Thymus (tissue), 11 donors: ENCODE data around the gene BTBD19. TPM values are rescaled to one million over a fixed set of nuclear protein-coding genes. Genes with fewer than 3 reads are reported as not detected.
"Not testable (repeated sequence)": the region's sequence is repeated elsewhere in the genome, so short reads cannot be mapped to it uniquely, and the experiment has no call there.

Source experiments
- DNase-seq, 9 donors: peaks; one replicate each; pipeline ENCODE4 v3.0.0-alpha.2; 2013; ENCODE audit warnings: low spot score in 9 of 9, low read depth in 6 of 9, missing footprints in 1 of 9
- H3K27ac ChIP-seq, 2 donors: one replicate each; pipeline ENCODE4 v1.5.1; 2013; ENCODE audit warnings: control low read depth in 1 of 2, low read depth in 1 of 2, low read length in 1 of 2, mild to moderate bottlenecking in 1 of 2, moderate library complexity in 1 of 2
- H3K27me3 ChIP-seq, 2 donors: one replicate each; pipeline ENCODE4 v1.5.1; 2013; ENCODE audit warnings: low read length in 1 of 2; ENCODE audit not compliant: control insufficient read depth in 2 of 2, insufficient read depth in 1 of 2
- H3K36me3 ChIP-seq, 2 donors: one replicate each; pipeline ENCODE4 v1.5.1; 2013; ENCODE audit warnings: low read length in 1 of 2, mild to moderate bottlenecking in 1 of 2, moderate library complexity in 1 of 2; ENCODE audit not compliant: control insufficient read depth in 2 of 2, insufficient read depth in 2 of 2
- H3K4me1 ChIP-seq, 2 donors: one replicate each; pipeline ENCODE4 v1.5.1; 2013; ENCODE audit warnings: low read length in 2 of 2; ENCODE audit not compliant: control insufficient read depth in 2 of 2, insufficient read depth in 2 of 2
- H3K4me3 ChIP-seq, 2 donors: one replicate each; pipeline ENCODE4 v1.5.1; 2013; ENCODE audit warnings: low read length in 2 of 2, control low read depth in 1 of 2, mild to moderate bottlenecking in 1 of 2
- H3K9me3 ChIP-seq, 2 donors: one replicate each; pipeline ENCODE4 v1.5.1; 2013; ENCODE audit warnings: low read length in 1 of 2, mild to moderate bottlenecking in 1 of 2; ENCODE audit not compliant: control insufficient read depth in 2 of 2, insufficient read depth in 1 of 2
- WGBS: extraction: QIAGEN DNeasy Blood & Tissue Kit; methylation state at CpG from one replicate; pipeline ENCODE4 v1.1.7; 2013; 5-methylcytosine and 5-hydroxymethylcytosine counted together
- polyA plus RNA-seq: library from polyadenylated mRNA; stranded (reverse); fragments of 200-250 nt; gene quantifications from one replicate; pipeline ENCODE4 v1.2.3, GENCODE V29; 2013
- total RNA-seq: library from RNA; stranded (reverse); fragments of 120-200 nt; gene quantifications from one replicate; pipeline ENCODE4 v1.2.4, GENCODE V29; 2013
- donor health status: healthy.

BTBD19 gene
- total and polyA plus RNA-seq, 2 donors, result 0.42 to 3.8 TPM

- no peaks in the 10 kb centered on the region for H3K36me3 ChIP-seq
- H3K4me1 ChIP-seq, result peaks cover 40 to 66% of the 10 kb centered on the region in 2 donors
- H3K27me3 ChIP-seq, result no peaks in the 10 kb centered on the region
- WGBS, result 82% methylated on average over 48 of the region's 48 CpGs
- peaks cover 0 to 8% of the 10 kb centered on the region in 2 donors for H3K9me3 ChIP-seq
- peak overlapping the region; percentile 66 to 92 for H3K27ac ChIP-seq
- DNase-seq, result no peak
- H3K4me3 ChIP-seq, result peak overlapping the region; percentile 40 to 69
Observed at GRCh38 chr1:44812822-44813543, 4.7 kb downstream of the BTBD19 start.

GRCh38 chr1:44815926-44816325, 7.6 kb downstream of the BTBD19 start:
- H3K9me3 ChIP-seq, H3K36me3 ChIP-seq, DNase-seq, H3K4me3 ChIP-seq, H3K27ac ChIP-seq, H3K27me3 ChIP-seq: not testable (repeated sequence)
- 94% methylated on average over 9 of the region's 9 CpGs for WGBS
- peaks cover 15 to 55% of the 10 kb centered on the region in 2 donors for H3K4me1 ChIP-seq

DNA sequence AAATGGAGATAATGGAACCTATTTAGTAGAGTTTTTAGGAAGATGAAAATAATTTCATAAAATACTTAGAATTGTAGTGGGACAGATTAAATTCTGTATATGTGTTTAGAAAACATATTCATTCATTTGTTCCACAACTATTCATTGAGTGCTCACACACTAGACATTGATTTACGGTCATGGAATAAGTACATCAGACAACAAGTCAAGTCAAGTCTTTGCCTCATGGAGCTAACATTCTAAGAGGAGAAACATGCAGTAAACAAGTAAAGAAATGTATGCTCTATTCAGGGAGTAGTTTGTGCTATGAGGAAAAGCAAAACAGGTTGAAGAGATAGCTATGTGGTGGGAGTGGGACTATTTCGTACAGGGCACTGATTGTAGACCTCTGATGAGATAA, 9.0 kb downstream of the BTBD19 start:
- no peak for DNase-seq
- WGBS, result 91% methylated on average over 2 of the region's 2 CpGs
- Histone ChIP-seq H3K9me3 (no peaks in the 10 kb centered on the region), H3K27me3 (no peaks in the 10 kb centered on the region), H3K4me1 (peaks cover 10 to 41% of the 10 kb centered on the region in 2 donors), H3K36me3 (no peaks in the 10 kb centered on the region), H3K4me3 (no peak overlapping the region), H3K27ac (no peak overlapping the region)

DNA sequence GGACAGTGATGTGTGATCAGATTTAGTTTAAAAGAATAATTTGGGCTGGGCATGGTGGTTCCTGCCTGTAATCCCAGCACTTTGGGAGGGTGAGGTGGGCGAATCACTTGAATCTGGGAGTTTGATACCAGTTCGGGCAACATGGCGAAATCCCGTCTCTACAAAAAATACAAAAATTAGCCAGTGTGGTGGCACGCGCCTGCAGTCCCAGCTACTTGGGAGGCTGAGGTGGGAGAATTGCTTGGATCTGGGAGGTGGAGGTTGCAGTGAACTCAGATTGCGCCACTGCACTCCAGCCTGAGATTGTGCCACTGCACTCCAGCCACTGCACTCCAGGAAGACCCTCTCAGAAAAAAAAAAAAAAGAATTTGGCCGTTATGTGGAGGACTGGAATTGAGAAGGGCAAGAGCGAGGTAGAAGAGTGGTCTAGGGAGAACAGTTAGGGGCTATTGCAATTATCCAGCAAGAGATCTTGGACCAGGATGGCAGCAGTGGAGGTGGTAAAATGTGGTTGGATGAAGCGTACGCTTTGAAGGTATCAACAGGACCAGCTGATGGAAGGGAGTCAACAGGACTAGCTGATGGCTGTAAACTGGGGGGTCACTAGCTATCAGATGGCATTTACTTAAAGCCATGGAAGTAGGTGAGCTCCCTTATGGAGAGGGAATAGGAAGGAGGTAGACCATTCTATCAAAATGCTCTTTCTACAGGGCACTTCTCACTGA, 9.6 kb downstream of the BTBD19 start:
- Histone ChIP-seq H3K4me1 (peaks cover 10 to 35% of the 10 kb centered on the region in 2 donors), H3K4me3 (no peak overlapping the region), H3K27me3 (no peaks in the 10 kb centered on the region), H3K36me3 (no peaks in the 10 kb centered on the region), H3K27ac (no peak overlapping the region), H3K9me3 (no peaks in the 10 kb centered on the region)
- WGBS, result 98% methylated on average over 11 of the region's 11 CpGs
- DNase-seq, result no peak

DNA sequence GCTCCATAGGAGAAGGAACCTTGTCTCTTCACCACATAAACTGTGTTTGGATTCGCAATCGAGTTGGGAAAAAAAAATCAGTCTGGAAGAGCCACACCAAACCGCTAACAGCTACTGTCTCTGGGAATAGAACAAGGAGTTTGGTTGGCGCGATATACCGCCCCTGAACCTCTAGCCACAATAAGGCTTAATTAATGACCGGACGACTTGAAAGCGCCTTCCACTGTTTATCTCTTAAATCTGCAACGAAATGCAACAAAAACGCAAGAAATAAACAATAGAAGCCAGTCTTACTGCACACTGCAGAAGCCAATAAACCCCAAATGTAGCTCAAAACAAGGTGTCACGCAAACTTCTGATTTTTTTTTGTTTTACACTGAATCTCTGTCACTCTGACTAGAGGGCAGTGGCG, 10.9 kb downstream of the BTBD19 start:
- no peak for DNase-seq
- WGBS, result 1% methylated on average over 13 of the region's 13 CpGs
- Histone ChIP-seq H3K9me3 (no peaks in the 10 kb centered on the region), H3K36me3 (no peaks in the 10 kb centered on the region), H3K27ac (peak overlapping the region; percentile 96 to 99), H3K4me1 (peaks cover 4 to 27% of the 10 kb centered on the region in 2 donors), H3K4me3 (peak overlapping the region; percentile 71 to 83), H3K27me3 (no peaks in the 10 kb centered on the region)

GRCh38 chr1:44819608-44820327, 11.4 kb downstream of the BTBD19 start:
- no peaks in the 10 kb centered on the region for H3K36me3 ChIP-seq
- DNase-seq, result peak; percentile 67 to 92 (median 86)
- peak overlapping the region; percentile 96 to 99 for H3K27ac ChIP-seq
- H3K27me3 ChIP-seq, result no peaks in the 10 kb centered on the region
- under 1% methylated on average over 33 of the region's 33 CpGs for WGBS
- H3K4me3 ChIP-seq, result peak overlapping the region; percentile 71 to 83
- peaks cover 3 to 22% of the 10 kb centered on the region in 2 donors for H3K4me1 ChIP-seq
- no peaks in the 10 kb centered on the region for H3K9me3 ChIP-seq

GRCh38 chr1:44820328-44821239, 12.3 kb downstream of the BTBD19 start:
- DNase-seq, result no peak
- H3K27me3 ChIP-seq, result no peaks in the 10 kb centered on the region
- H3K36me3 ChIP-seq, result no peaks in the 10 kb centered on the region
- peak overlapping the region; percentile 71 to 83 for H3K4me3 ChIP-seq
- peaks cover 3 to 19% of the 10 kb centered on the region in 2 donors for H3K4me1 ChIP-seq
- WGBS, result 30% methylated on average over 25 of the region's 25 CpGs
- no peaks in the 10 kb centered on the region for H3K9me3 ChIP-seq
- H3K27ac ChIP-seq, result peak overlapping the region; percentile 96 to 99

DNA sequence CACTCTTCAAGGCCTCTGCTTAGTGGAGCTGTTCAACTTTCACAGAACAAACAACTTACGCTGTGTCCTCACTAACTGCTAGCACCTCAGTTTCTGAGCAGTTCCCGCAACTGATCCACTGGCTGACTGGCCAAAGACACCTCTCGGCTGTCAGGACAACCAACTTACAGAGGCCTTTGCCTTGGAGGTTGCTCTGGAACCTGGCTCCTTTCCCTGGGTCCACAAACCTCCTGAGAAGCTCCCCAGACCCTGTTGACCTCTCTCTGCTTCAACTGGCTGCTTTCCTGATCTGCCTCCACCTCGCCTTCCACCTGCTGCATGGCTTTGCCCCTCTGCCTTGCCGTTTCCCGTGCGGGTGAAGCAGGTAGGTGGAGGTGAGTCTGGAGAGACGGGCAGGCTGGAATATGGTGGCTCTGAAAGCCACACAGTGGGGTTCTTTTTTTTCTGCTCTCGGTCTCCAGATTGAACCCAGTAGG, 13.0 kb downstream of the BTBD19 start:
- H3K27ac ChIP-seq, result no peak overlapping the region
- no peaks in the 10 kb centered on the region for H3K27me3 ChIP-seq
- no peak for DNase-seq
- H3K36me3 ChIP-seq, result no peaks in the 10 kb centered on the region
- no peak overlapping the region for H3K4me3 ChIP-seq
- WGBS, result 97% methylated on average over 9 of the region's 9 CpGs
- H3K4me1 ChIP-seq, result peaks cover 3 to 19% of the 10 kb centered on the region in 2 donors
- no peaks in the 10 kb centered on the region for H3K9me3 ChIP-seq
